Tibial nerve (tissue), 4 donors: ENCODE measurements around the gene ZCCHC7.
"Not testable (repeated sequence)": the region's sequence is repeated elsewhere in the genome, so short reads cannot be mapped to it uniquely, and the experiment has no call there.

Experiments
- EP300 ChIP-seq, 2 donors: sonication (generic); formaldehyde crosslinking; IDR thresholded peaks; one replicate each; pipeline ENCODE4 v1.6.1; 2017; ENCODE audit warnings: antibody characterized with exemption in 2 of 2, mild to moderate bottlenecking in 1 of 2
- POLR2A ChIP-seq, 2 donors: fragments of 450-650 bp; IDR thresholded peaks; one replicate each; pipeline ENCODE4 v1.6.1; 2017; ENCODE audit warnings: antibody characterized with exemption in 2 of 2, mild to moderate bottlenecking in 2 of 2, moderate library complexity in 2 of 2
- TF ChIP-seq, protein P1 (sequence below), 5 experiments: fragments of 200-600 bp in 3 of 5; fragments of 450-650 bp in 2 of 5; sonication (generic) in 3 of 5; IDR thresholded peaks; one replicate each; pipeline ENCODE4 v1.5.1; 2016 to 2019; ENCODE audit warnings: antibody characterized with exemption in 5 of 5, mild to moderate bottlenecking in 3 of 5, moderate library complexity in 2 of 5

DNA sequence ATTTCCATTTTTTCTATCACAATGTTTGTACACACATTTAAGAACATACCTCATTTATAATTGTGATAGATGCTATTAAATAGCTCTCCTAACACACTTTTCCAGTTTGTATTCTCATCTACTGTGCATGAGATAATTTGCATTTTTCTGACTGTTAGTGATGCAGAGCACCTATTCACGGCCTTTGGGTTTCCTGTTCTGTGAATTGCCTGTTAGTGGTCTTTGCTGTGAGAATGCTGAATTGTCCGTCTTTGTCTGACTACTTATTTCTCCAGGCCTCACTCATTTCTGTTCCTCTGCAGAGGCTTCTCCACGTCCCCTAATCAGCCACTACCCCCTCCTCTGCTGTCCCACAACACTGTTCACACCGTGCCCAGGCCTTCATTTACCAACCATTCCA, 45.6 kb upstream of the ZCCHC7 start:
- TF ChIP-seq POLR2A, EP300 (IDR thresholded peaks at IDR 0.05): not testable (repeated sequence)
- TF ChIP-seq, protein P1, sequence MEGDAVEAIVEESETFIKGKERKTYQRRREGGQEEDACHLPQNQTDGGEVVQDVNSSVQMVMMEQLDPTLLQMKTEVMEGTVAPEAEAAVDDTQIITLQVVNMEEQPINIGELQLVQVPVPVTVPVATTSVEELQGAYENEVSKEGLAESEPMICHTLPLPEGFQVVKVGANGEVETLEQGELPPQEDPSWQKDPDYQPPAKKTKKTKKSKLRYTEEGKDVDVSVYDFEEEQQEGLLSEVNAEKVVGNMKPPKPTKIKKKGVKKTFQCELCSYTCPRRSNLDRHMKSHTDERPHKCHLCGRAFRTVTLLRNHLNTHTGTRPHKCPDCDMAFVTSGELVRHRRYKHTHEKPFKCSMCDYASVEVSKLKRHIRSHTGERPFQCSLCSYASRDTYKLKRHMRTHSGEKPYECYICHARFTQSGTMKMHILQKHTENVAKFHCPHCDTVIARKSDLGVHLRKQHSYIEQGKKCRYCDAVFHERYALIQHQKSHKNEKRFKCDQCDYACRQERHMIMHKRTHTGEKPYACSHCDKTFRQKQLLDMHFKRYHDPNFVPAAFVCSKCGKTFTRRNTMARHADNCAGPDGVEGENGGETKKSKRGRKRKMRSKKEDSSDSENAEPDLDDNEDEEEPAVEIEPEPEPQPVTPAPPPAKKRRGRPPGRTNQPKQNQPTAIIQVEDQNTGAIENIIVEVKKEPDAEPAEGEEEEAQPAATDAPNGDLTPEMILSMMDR (IDR thresholded peaks at IDR 0.05) = not testable (repeated sequence)
